ENCODE results near the gene BDKRB1.

DNA sequence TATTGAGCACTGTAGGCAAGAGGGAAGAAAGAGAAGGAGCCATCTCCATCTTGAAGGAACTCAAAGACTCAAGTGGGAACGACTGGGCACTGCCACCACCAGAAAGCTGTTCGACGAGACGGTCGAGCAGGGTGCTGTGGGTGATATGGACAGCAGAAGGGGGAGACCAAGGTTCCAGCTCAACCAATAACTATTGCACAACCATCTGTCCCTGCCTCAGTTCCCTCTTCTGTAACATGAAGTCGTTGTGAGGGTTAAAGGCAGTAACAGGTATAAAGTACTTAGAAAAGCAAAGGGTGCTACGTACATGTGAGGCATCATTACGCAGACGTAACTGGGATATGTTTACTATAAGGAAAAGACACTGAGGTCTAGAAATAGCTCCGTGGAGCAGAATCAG lies 13.9 kb upstream of the BDKRB1 start:
- TF ChIP-seq, protein P1, sequence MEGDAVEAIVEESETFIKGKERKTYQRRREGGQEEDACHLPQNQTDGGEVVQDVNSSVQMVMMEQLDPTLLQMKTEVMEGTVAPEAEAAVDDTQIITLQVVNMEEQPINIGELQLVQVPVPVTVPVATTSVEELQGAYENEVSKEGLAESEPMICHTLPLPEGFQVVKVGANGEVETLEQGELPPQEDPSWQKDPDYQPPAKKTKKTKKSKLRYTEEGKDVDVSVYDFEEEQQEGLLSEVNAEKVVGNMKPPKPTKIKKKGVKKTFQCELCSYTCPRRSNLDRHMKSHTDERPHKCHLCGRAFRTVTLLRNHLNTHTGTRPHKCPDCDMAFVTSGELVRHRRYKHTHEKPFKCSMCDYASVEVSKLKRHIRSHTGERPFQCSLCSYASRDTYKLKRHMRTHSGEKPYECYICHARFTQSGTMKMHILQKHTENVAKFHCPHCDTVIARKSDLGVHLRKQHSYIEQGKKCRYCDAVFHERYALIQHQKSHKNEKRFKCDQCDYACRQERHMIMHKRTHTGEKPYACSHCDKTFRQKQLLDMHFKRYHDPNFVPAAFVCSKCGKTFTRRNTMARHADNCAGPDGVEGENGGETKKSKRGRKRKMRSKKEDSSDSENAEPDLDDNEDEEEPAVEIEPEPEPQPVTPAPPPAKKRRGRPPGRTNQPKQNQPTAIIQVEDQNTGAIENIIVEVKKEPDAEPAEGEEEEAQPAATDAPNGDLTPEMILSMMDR (IDR thresholded peaks at IDR 0.05; ENCODE audit: insufficient read depth, low read length, poor library complexity, severe bottlenecking), result no peak
- no peak for TF ChIP-seq EZH2phosphoT487 (conservative IDR thresholded peaks at IDR 0.05; ENCODE audit: low read length)
